HT-29 (cell line): Measurements from ENCODE around the gene BBX. TPM values are rescaled to one million over a fixed set of nuclear protein-coding genes. Genes with fewer than 3 reads are reported as not detected.

Source experiments
- DNase-seq: peaks from one replicate; pipeline ENCODE4 v3.0.0-alpha.2; 2015; ENCODE audit warnings: low spot score
- total RNA-seq: library from RNA; depleted of rRNA; stranded (reverse); fragments of >200 nt; shearing (Covaris generic); gene quantifications from 2 replicates; pipeline ENCODE4 v1.2.3, GENCODE V29; 2014

BBX gene
- total RNA-seq, 1 experiment from 2014 or later: 27.2 TPM

DNA sequence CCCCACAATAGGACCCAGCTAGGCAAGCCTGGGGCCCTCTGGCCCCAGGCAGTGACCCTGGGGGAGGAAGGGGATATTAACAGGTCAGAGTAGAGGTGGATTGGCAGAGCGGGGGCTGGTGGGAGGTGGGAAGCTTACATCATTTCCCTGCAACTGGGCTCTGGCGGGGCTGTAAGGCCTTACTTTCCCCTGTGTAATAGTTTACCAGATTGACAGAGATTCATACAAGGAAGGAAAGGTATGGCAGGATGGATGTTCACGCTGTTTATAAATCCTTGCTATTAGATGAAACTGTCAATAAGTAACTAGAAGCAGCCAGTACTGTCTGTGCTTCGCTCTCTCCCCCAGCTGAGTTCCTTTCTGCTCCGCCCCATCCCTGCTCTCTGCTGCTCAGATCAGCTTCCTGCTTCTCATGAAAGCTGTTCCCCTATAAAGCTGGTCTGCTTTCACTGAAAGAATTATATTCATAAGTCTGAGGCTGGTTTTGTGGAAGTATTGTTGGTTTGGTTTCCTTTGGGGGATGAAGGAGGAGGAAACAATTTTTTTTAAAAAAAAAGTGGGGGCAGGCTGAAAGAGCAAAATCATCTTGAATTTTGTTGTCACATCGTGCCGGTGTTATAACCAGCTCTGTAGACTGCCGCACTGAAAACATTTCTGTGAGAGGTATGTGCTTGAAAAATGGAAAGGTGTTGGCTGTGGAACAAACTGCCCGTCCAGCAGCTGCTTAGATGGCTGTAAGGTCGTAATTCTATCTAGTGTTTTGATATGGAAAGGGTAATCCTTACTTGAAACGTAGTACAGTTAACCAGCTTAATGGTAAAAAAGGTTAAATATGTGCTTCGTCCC lies 76.4 kb downstream of the BBX start:
- peak; percentile 89 for DNase-seq

DNA sequence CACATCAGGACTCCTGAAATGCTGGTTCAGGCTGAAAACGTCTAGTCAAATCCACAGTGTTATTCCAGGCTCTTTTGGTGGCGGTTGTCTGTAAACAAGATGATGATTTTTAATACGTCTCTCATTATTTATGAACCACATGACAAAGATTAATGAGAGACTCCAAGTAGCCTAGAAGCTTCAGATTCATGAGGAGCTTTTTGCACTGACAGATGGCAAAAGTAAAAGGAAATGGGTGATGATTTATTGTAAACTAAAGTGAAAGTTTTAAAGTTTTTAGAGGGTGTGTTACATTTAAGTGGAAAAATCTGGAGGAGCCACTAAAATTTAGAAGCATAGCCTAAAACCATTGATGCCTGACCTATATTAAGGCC lies 77.0 kb downstream of the BBX start:
- DNase-seq: no peak

DNA sequence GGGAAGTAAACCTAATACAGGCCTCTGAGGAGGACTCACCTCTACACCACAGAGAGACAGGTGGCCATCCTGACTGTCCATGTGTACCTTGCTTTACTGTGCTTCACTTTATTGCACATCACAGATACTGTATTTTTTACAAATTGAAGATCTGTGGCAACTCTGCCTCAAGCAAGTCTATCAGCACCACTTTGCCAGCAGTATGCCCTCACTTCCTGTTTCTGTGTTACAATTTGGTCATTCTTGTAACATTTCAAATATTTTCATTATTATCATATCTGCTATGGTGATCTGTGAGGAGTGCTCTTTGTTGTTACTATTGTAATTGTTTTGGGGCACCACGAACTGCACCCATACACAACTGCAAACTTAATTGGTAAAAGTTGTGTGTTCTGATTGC lies 78.0 kb downstream of the BBX start:
- no peak for DNase-seq

DNA sequence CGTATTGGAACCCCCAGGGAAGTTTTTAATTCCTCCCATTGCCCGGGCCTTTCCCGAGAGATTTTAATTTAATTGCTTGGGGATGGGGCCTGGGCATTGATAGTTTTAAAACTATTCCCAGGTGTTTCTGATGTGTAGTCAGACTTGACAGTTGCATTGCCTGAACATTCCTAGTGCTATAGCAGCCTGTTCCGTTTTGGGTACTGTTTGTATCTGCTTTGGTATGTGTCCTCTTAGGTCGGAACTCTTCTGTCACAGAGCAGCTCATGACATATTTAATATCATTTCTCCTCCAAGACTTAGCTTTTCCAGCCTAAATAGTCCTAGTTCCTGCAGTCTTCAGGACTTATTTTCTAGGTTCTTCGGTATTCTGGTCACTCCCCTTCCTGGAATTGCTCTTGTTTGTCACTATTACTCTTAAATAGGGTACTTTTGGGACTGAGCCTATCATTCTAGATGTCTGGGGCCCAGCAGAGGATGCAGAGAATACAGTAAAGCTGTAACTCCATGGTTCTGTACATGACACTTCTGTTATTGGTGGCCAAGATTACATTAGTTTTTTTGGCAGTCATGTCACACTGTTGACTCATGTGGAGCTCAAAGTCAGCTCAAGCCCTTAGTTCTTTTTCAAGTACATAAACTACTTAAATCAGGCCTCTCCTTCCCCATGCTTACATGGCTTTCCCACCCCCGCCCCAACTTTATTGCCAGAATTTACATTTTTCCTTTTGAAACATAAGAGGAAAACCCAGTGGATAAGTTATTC lies 81.5 kb downstream of the BBX start:
- DNase-seq: no peak

DNA sequence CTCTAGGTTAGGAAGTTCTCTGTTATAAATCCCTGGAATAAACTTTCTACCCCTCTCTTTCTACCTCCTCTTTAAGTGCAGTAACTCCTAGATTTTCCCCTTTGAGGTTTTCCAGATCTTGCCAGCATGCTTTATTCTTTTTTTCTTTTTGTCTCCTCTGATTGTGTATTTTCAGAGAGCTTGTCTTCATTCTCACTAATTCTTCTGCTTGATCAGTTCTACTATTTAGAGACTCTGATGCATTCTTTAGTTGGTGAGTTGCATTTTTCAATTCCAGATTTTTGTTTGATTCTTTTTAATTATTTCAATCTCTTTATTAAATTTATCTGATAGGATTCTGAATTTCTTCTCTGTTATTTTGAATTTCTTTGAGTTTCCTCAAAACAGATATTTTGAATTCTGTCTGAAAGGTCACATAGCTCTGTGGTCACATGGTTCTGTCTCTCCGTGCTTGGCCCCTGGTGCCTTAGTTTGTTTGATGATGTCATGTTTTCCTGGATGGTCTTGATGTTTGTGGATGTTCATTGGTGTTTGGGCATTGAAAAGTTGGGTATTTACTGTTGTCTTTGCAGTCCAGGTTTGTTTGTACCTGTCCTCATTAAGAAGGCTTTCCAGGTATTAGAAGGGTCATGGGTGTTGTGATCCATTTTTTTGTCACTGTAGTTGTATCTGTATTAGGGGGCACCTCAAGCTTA lies 89.2 kb downstream of the BBX start:
- DNase-seq: no peak

DNA sequence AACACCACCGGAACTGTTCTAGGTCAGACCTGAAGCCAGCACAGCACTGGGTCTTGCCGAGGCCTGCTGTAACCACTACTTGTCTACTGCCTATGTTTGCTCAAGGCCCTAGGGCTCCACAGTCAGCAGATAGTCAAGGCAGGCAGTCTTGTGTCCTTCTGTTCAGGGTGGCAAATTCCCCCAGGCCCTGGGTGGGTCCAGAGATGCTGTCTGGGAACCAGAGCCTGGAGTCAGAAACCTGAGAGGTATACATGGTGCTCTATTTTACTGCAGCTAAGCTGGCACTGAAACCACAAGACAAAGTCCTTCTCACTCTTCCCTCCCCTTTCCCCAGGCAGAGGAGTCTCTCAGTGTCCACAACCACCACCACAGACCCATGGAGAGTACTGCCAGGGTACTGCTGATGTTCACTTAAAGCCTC lies 89.9 kb downstream of the BBX start:
- DNase-seq: no peak

DNA sequence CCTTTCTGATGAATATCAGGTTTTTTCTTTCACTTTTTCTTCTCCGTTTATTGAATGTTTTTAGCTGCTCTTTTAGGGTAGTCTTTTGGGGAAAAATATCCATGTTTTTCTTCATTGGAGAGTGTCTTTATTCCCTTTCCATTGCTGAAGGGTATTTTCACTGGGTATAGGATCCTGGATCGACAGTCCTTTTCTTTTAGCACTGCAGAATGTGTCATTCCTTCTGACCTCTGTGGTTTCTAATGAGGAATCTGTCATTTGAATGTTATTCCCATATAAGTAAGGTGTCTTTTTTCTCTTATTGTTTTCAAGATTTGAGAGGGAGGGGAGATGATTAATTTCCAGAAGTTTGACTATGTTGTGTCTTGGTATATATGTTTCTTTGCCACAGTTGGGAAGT lies 96.8 kb downstream of the BBX start:
- DNase-seq: no peak

DNA sequence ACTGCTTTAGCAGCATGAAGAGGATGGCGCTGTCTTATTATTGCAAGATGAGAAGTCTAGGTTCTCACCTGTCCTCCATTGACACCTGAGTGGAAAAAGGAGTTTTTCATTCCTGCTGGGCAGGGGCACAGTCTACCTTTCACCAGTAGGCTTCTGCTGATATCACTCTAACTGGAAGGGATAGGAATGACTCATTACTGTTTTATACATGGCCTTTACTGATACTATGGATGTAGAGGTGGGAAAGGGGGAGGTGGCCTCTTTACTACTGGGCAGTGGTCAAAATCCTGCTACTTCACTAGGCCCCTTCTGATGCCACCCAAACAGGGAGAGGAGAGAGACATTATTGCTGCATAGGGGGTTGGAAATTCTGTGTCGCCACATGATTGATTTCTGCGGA lies 97.8 kb downstream of the BBX start:
- no peak for DNase-seq

DNA sequence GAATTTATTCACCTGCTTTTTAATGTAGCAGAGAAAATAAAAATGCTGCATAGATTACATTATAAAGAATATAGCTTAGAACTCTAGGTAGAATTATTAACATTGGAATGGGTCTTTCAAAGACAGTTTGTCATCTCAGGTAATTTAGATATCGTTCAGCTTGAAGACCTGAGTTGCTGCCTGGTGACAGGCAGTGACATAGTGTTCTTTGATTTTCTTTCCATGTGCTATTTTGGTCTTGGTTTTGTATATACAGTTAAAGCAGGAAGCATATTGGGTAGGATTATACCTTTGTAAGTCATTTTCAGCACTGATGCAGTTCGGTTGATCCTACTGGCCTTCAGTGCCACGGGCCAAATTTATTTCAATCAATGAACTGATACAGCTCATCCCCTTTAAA lies 98.7 kb downstream of the BBX start:
- DNase-seq: no peak

DNA sequence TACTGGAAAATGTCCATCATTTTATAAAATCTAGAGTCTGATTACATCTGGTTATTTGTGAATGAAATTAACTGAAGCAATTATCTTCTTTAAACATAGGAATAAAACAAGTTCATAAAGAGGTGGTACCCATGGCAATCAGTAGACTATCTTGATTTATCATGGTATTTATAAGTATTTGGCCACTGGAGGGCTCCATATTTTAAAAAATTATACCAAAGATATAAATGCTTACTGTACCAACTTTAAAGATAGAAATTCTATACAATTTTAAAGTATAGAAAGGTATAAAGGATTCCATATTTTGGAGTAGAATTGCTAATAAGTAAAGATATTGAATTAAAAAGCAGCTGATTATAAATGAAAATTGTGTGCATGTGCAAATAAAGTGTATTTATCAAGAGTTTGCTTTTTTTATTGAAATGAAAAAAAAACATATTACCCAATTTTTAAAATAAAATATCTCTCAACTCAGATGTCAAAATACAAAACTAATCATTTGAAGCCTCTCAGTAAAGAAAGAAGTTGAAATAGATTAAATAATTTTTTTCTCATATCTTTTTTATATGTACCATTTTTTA lies 105.3 kb downstream of the BBX start:
- DNase-seq: peak; percentile 16

DNA sequence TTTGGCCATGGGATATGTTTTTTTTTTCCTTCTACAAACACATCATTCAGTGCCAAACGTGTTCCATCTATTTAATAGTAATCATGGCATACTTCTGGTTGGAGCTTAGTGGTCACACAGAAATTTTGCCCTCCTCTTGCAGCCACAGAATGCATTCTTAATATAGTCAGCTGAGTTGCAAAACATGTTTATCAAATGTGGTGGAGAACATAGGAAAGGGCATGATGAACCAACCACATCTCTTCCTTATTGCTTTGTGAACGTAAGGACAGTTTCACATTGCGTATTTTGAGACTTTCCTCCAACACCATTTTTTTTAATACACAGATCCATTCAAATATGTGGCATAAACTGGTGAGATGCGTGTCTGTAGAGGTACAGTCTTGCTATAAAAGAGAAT lies 106.8 kb downstream of the BBX start:
- no peak for DNase-seq

DNA sequence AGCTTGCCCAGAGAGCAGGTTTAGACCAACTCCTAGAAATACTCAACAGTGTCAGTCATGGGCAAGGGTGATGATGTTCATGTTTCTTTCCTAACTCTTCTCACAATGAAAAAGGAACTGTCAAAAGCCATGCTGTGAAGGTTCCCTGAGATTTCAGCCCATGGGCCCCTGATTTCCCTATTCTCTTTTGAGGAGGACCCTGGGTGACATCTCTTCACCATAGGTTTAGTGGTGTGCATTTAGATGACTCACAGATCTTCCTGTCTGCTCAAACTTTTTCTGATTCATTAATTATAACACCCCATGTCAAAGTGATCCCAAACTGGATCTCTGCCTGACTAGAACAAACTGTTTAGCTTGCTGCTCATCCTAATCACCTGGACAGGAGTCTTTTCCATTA lies 108.0 kb downstream of the BBX start:
- DNase-seq: no peak

DNA sequence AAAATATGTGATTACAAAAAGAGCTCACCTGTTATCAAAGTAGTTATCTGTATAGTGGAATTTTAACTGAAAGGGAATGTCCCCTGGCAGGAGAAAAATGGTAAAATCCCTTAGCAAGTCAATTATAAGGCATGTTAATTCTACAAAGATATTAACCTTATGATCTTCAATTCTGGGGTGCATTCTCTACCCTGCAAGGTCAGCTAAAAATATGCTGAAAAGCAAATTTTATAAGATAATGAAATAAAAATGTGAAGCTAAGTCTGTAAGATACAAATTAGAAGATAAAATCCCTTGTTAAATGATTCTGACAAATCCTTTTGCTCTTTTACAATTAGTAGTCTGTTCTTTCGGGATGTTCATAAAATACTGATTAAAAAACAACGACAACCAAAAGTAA lies 109.8 kb downstream of the BBX start:
- DNase-seq: no peak

DNA sequence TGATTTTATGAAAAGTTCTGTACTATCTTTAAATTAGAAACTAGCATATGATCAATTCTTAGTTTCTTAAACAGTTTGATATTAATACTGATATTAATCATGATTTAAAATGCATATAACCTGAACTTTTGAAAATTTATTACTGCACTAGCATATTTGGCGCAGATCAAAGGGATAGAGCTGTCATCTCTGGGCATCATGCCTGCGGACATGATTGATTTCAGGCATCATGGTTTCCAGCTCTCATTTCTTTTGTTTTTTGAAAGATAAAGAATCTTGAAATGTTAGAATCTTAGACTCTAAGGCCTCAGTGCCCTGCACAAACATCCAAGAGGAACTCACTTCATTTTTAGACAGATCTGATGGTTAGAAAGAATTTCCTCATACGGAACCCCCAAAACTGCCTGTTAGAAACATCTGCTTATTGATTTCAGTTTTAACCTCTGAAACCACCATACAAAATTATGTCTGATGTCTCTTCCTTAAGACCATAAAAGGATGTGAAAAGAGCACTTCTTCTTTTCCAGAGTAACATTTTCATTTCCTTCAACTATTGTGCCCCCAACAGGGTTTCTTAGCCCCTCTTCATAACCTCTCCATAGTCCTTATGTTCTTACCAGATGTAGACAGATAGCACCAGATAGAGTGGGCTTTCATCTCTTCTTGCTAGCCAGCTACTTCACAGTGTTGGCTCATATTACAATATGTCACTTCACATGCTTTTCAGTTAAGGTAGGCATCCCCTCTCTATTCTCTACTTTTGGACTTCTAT lies 110.8 kb downstream of the BBX start:
- no peak for DNase-seq

DNA sequence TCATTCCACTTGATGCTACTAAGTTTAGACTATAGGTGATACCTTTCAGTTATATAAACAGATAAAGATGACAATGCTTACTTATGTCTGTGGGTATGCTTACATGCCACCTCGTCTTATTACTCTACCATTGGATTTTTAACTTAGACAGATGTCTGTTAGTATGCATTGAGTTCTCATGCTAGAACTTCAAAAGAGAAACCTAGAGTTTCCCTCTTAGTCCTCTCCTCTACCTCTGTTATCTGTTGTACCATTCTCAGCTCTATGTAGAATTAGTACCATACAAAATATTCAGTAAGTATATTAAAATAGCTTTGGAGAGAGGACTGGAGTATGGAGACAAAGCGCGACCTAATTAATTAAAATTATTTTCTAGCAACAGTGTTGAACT lies 111.3 kb downstream of the BBX start:
- no peak for DNase-seq

DNA sequence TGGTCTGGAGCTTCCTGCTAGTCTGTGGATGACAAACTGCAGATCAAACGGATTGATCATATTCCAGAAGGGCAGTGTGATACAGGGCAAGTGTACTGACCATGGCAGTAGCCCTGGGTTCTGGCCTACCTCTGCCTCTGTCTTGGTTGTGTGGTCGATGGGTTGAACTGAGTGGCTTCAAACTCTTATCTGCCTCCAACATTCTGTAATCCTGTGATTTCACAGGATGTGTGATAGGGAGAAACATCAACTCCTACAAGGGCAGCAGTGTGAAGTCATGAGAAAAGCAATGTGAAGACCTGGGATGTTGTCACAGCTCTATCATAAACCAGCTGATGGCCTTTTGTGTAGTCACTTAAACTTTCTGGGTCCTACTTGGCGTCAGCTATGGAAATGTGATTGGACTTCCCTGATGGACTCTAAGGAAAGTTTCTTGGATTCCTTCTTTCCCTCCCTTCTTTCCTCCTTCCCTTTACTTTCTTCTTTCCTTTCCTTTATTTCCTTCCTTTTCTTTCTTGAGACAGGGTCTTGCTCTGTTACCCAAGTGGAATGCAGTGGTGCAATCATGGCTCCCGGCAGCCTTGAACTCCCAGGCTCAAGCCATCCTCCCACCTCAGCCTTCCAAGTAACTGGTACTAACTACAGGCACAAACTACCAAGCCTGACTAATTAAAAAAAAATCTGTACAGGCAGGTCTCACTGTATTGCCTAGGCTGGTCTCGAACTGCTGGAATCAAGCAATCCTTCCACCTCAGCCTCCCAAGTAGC lies 114.8 kb downstream of the BBX start:
- DNase-seq: no peak

DNA sequence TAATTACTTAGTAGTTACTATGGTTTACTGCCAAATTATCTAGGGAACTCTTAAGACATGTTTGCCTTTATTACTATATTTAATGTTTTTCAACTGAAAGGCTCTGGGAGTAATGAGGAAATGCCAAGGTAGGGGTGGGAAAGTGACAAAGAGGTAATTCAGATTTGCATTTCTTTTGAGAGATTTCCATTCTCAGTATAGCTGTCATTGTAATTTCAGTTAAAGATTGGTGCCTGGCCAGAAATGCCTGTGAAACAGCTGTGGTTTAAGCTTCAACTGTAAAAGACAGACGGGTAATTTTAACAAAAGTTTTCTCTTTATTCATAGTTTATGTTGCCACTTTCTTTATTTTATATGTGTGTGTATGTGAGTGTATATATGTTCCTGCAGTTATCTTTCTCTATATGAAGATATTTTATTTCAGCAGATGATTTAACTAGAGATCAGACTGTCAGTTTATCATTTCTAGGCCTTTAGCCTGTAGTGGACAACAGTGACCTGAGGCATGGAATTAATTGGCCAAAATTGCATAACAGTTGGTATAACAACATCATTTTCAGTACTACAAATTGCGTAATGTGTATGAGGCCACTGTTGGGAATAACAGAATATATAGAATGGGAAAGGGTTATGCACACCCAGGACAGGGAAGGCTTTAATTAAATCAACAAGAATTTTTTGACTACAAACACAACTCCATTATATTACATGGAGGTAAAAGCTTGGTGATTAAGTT lies 119.0 kb downstream of the BBX start:
- no peak for DNase-seq

DNA sequence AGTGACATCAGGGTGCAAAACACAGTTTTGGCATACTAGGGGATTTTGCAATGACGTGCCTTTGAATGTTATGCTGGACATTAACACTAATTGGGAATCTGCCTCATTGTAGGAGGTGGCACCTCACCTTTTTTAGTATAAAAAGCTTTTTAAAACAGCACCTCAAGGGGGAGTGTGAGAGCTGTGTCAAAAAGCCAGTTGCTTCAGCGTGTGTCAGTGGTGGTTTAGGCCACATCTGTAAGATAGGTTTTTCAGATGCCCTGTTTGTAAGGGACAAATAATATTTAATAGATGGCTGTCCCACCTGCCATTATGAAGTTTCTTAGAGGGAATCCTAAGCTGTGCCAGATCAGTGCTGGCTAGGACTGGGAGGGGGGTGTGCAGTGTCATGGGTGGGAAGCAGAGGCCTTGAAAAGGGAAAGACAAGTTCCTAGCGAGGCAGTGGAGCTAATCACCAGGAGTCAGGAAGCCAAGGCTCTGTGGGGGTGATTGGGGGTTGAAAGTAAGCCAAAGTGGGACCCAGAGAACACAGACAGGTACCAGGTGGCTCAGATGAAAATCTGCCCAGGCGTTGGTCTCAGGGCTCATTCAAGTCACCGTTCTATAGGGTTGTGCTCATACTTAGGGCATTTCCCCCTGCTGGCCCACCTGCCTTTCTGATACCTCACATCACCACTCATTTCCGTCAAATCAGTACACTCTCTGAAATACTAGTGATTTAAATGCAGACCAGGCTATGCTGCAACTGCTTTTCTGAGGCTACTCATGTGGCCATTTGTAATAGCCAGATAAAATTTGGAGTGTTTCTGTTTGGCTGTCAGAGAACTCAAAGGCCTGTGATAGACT lies 120.5 kb downstream of the BBX start:
- peak; percentile 44 for DNase-seq

DNA sequence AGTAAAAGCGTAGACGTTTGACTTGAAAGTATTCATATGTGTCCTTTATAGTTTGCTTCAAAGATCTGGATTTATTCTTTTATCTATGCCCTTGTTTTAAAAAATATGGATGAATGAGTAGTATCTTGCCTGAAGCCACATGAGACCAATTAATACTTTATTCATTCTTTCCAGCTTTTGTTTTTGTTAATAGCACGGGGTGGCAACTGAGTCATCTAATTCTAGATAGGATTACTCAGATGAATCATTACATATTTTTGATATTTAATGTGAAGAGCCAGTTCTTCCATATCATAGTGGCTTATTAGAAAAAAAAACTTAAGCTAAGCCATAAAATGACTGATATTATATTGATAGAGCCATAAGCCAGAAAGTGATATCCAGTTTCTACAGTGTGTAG lies 121.9 kb downstream of the BBX start:
- no peak for DNase-seq
